Measurements from ENCODE around the gene PTCRA.
A peak's percentile ranks its signal among the peaks of the same experiment; 100 is the strongest.
"Not testable (repeated sequence)": the region's sequence is repeated elsewhere in the genome, so short reads cannot be mapped to it uniquely, and the experiment has no call there.

Gene PTCRA

DNA sequence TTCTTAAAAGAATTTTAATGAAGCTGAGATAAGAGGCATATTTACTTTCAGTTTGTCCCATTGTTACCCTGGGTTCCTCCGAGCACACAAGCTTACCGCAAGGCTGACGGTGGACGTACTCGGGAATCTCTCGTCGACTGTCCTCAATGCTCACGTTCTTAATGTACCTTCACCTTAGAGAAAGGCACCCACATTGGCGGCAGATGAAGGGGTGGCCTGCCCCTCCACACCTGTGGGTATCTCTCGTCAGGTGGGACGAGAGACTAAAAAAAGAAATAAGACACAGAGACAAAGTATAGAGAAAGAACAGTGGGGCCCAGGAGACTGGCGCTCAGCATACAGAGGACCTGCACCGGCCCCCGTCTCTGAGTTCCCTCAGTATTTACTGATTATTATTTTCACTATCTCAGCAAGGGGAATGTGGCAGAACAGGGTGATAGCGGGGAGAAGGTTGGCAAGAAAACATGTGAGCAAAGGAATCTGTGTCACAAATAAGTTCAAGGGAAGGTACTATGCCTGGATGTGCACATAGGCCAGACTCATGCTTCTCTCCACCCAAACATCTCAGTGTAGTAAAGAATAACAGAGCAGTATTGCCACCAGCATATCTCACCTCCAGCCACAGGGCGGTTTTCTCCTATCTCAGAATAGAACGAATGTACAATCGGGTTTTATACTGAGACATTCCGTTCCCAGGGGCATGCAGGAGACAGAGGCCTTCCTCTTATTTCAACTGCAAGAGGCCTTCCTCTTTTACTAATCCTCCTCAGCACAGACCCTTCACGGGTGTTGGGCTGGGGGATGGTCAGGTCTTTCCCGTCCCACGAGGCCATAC, 13.2 kb upstream of the PTCRA start:
- DNase-seq (ENCODE audit: low read depth), result not testable (repeated sequence)

DNA sequence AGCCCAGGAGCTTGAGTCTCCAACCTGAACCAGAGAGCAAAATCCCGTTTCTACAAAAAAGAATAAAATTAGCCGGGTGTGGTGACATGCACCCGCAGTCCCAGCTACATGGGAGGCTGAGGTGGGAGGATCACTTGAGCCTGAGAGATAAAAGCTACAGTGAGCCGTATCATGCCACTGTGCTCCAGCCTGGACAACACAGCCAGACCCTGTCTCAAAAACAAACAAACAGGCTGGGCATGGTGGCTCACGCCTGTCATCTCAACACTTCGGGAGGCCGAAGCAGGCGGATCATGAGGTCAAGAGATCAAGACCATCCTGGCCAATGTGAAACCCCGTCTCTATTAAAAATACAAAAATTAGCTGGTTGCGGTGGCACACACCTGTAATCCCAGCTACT, 11.4 kb upstream of the PTCRA start:
- no peak for DNase-seq (ENCODE audit: low read depth)

DNA sequence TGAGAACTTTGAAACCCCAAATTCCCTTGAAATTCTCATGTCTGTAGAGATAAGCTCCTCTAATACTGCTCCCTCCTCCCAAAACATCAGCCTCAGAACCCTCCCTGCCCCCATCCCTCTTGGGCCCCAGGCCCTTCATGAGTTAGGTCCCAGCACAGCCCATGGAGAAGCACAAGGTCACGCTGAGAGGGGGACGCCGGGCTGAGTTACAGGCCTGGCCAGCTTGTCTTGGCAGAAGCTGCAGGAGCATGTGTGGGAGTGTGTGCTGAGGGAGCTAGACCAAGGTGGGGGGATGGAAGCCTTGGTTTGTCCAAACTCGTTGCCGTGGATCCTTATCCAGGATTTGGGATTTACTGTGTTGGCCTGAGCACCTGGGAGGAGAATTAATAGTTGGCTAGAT, 8.5 kb upstream of the PTCRA start:
- DNase-seq (ENCODE audit: low read depth), result no peak

DNA sequence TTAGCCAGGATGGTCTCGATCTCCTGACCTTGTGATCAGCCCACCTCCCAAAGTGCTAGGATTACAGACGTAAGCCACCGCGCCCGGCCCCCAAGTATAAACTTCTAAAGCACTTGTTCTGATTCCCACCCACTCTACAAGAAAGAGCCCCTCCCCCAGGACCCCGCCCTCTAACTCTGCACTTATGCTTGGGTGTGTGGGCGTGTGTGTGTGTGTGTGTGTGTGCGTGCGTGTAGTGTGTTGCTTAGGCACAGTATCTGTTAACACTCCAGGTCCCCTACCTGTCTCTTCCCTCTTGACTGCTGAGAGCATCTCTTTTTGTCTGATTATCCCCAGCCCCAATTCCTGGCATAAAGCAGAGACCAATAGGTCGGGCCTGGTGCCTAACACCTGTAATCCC, 6.0 kb upstream of the PTCRA start:
- no peak for DNase-seq (ENCODE audit: low read depth)

DNA sequence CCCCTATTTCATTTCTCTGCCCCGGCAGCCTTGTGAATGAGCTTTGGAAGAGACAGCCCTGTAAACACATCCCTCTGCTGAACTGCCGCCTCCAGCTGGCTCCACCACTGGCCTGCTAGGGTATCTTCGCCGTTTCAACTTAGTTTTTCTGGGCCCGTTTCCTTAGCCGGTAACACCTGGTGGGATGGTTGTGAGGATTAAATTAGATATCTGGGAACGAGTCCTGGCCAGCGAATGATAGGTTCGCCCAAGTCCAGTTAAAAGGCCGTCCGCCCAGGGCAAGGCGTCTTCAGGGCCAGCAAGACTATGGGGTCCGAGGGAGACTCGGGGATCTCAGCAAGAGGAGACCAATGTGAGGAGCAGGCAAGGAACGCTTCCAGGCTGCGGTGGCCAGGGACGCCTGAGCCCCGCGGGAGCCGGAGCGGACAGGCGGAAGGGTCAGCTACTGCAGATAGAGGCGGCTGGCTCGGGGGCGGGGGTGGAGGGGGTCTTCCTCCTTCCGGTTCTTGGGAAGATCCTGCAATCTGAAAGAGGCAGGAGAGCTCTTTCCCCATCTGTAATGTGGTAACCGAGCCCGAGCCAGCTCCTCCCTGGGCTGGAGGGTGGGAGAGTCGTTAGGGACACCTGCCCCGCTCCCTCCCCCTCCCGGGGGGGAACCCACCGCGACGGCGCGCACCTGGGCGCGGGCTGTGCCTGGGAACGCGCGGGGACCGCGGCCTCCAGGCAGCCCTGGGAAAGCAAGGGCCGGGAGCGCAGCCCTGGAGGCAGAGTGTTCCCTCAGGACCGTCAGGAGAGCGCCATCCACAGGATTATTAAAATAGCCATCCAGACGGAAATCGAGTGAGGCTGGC, 4.5 kb upstream of the PTCRA start:
- no peak for DNase-seq (ENCODE audit: low read depth)

DNA sequence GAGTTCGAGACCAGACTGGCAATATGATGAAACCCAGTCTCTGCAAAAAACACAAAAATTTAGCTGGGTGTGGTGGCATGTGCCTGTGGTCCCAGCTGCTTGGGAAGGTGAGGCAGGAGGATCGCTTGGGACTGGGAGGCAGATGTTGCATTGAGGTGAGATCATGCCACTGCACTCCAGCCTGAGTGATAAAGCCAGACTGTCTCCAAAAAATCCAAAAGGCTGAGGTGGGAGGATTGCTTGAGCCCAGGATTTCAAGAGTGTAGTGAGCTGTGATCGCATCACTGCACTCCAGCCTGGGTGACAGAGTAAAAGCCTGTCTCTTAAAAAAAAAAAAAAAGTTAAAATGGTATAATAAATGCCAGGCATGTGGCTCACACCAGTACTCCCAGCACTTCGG, 1.3 kb upstream of the PTCRA start:
- DNase-seq (ENCODE audit: low read depth), result no peak

DNA sequence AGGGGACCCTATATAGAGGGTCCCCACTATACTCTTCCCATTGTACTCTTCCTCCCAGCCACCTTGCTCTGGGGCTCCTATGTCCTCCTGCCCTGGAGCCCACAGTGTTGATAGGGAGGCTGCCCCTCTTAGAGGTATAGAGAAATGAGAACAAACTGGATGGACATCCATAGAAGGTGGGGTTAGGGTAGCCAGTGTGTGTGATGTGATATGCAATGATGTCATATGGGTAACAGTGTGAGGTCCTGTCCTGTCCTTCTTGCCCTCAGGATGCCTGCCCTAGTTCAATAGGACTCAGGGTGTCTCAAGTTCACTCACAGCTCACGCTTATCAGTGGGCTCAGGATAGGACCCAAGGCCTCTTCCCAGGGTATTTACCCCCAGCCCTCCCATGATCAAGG, 435 bp downstream of the PTCRA start:
- no peak for DNase-seq (ENCODE audit: low read depth)

DNA sequence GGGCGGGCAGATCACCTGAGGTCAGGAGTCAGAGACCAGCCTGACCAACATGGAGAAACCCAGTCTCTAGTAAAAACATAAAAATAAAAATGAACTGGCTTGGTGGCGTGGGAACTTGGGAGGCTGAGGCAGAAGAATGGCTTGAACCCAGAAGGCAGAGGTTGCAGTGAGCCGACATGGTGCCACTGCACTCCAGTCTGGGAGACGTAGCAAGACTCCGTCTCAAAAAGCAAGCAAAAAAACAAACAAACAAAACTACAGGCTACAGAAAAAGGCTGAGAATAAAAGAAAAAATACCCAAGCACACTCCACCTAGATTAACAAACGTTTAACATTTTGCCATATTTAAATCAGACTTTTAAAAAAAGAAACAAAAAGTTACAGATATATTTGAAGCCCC, 5.9 kb downstream of the PTCRA start:
- DNase-seq (ENCODE audit: low read depth), result no peak

DNA sequence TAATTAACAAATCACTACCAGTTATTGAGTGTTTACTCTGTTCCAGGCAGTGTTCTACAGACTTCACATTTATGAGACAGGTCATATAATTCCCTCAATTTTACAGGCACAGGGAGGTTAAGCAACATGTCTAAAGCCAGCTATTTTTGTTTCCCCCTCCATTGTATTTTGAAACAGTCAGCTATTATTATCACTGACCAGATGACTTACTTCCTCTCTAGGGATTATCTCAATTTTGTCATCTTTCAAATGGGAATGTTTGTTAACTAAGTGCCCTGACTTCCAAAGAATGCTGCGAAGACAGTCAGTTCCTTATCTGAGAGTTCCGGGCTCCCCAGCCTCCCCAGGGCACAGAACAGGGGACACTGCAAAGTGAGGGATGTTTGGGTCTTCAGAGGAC, 7.8 kb downstream of the PTCRA start:
- DNase-seq (ENCODE audit: low read depth), result no peak

DNA sequence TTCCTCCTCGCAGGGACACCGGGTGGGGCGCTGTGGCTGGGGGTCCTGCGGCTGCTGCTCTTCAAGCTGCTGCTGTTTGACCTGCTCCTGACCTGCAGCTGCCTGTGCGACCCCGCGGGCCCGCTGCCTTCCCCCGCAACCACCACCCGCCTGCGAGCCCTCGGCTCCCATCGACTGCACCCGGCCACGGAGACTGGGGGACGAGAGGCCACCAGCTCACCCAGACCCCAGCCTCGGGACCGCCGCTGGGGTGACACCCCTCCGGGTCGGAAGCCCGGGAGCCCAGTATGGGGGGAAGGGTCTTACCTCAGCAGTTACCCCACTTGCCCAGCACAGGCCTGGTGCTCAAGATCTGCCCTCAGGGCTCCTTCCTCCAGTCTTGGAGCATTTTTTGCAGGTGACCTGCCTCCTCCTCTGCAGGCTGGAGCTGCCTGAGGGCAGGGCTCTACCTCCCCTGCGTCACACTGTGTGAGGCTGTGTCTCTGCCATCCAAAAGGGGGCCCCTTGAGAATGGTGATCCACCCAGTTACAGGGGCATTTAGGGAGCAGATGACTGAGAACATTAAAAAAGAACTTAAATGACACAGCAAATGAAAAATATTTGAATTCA, 9.5 kb downstream of the PTCRA start:
- no peak for DNase-seq (ENCODE audit: low read depth)

DNA sequence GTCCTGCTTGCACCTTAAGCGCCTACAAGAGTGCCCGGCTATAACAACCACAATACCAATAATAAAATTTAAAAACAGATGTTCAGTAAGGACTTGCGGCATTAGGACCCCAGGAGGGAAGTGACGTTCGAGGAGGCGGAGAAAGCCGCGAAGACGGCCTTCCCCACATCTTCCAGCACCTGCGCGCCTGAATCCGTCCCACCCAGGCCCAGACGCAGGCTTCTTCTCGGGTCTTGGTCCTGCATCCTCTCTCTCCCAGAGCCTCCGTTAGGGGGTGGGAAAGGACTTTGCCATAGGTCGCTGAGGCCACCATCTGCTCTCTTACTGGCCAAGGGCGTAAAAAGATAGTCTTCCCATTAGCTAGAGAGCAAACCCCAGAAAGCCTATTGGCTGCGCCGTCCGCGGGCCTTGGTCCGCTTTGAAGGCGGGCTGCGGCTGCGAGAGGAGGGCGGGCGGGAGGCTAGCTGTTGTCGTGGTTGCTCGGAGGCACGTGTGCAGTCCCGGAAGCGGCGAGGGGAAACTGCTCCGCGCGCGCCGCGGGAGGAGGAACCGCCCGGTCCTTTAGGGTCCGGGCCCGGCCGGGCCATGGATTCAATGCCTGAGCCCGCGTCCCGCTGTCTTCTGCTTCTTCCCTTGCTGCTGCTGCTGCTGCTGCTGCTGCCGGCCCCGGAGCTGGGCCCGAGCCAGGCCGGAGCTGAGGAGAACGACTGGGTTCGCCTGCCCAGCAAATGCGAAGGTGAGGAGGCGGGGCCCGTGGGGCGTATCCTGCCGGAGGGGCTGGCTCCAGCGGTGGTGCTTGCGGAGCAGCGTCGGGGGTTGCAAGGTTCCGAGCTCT, 13.3 kb downstream of the PTCRA start, which contains the start of gene CNPY3:
Gene CNPY3 (plus strand): TSS at position 495 of the 835 bp plus-strand sequence. CDS start 91 bp downstream, at position 586.
- DNase-seq (ENCODE audit: low read depth), result peak; percentile 85

DNA sequence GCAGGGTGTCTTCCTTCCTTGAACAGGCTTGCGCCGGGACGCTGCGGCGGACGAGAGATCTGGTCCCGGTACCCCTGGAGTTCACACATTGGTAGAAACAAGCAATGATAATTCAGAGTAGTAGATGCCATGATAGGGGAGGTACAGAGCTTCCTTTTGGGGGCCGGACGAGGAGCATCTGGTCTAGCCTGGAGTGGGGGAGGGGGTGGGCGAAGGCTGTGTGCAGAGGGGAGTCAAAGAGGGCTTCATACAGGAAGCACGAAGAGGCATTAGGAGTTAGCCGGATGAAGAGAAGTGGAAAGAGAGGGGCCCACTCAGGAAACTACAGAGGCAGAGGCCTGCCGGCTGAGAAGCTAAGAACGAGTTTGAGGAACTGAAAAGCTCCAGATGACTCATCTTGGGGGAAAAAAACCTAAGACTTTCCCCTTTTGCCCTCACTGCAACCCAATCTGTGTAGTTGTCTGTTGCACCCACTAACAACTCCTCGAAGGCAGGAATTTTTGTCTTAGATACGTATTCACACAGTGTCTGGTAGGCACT, 14.0 kb downstream of the PTCRA start:
- DNase-seq (ENCODE audit: low read depth), result peak; percentile 29

DNA sequence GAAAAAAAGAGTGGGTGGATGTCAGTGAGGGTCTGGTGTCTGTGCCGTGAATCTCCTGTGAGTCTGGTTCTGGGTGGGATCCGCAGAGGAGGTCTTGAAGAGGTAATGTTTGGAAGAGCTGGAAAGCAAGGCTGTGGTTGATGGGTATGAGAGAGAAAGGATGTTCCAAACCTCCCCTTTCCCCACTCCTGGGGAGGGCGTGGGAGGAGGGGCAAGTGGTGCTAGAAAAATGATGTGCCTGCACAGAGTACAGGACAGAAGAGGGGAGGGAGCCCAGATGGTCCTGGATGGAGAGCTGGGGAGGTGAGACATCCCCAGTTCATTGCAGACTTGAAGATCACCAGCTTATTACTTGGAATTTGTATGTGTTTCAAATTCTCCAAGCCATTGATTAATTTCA, 16.6 kb downstream of the PTCRA start:
- DNase-seq (ENCODE audit: low read depth), result no peak

DNA sequence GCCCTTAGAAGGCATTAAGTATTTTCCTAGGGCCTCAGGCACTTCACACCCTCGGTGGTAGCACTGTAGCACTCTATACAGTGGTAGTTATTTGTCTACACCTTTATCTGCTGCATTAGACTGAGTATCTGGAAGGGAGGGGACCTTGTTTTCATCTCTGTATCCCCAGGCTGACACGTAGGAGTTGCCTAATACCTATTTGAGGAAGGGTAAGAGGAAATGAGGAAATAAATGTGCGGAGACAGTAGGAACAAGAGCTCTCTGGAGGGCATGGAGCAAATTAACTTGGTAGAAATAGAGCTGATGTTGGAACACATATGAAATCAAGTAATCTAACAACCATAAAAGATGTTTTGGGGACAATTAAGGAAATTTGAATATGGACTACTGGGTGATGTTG, 17.4 kb downstream of the PTCRA start:
- DNase-seq (ENCODE audit: low read depth), result no peak

DNA sequence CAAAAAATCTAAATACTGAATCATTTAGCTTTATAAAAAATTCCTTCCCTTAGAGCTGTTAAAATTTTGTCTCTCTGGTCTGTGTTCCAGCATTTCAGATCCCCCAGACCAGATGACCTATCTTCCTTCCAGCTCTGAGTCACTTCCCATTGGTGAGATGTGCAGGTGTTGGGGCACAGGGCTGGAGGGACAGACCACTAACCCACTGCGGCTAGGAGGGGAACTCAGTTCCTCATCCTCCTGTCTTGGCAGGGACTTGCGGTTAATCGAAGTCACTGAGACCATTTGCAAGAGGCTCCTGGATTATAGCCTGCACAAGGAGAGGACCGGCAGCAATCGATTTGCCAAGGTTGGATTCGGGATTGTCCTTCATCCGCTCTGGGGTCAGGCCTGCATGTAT, 19.5 kb downstream of the PTCRA start:
- no peak for DNase-seq (ENCODE audit: low read depth)

DNA sequence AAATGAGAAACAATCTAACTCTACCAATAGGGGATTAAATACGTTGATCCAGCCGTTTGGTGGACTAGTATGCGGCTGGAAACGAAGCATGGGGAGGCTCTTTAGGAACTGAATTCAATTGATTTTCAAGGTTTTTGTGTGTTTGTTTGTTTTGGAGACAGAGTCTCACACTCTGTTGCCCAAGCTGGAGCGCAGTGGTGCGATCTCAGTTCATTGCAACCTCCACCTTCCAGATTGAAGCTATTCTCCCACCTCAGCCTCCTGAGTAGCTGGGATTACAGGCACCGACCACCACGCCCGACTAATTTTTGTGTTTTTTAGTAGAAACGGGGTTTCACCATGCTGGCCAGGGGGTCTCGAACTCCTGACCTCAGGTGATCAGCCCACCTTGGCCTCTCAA, 20.5 kb downstream of the PTCRA start:
- DNase-seq (ENCODE audit: low read depth), result no peak

DNA sequence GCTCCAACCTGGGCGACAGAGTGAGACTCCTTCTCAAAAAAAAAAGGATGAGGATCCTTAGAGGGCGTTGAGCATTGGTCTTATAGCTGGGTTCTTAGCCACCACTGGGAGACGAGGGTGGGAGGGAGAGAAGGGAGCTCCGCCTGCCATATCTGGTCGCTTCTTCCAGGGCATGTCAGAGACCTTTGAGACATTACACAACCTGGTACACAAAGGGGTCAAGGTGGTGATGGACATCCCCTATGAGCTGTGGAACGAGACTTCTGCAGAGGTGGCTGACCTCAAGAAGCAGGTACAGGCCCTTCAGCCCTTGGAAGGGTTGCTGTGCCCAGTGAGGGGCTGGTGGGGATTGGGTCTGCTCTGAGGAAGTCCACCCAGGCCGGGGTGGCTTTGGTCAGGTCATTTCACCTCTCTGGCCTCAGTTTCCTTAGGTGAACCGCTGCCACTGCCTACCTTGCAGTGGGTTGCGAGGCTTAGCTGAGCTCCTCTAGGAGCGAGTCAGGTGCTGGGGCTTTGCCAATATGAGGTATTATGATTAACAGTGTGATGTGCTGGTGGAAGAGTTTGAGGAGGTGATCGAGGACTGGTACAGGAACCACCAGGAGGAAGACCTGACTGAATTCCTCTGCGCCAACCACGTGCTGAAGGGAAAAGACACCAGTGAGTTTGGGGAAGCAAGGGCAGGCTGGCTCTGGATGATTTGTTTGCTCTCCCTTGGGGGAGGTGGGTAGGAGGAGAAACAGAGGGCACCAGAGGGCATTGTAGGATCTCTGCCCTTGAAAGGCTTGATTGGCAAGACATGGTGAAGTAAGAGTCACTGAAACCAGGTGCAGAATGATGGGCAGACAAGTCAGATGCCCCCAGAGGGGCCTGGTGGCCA, 21.9 kb downstream of the PTCRA start:
- DNase-seq (ENCODE audit: low read depth), result no peak

DNA sequence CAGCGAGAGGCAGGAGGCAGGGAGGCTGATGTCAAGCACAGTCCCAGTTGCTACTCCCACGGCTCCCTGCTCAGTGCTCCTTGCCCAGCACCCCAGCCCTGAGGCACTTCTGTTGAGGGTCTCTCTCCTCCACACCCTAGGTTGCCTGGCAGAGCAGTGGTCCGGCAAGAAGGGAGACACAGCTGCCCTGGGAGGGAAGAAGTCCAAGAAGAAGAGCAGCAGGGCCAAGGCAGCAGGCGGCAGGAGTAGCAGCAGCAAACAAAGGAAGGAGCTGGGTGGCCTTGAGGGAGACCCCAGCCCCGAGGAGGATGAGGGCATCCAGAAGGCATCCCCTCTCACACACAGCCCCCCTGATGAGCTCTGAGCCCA, 22.6 kb downstream of the PTCRA start:
- DNase-seq (ENCODE audit: low read depth), result no peak

DNA sequence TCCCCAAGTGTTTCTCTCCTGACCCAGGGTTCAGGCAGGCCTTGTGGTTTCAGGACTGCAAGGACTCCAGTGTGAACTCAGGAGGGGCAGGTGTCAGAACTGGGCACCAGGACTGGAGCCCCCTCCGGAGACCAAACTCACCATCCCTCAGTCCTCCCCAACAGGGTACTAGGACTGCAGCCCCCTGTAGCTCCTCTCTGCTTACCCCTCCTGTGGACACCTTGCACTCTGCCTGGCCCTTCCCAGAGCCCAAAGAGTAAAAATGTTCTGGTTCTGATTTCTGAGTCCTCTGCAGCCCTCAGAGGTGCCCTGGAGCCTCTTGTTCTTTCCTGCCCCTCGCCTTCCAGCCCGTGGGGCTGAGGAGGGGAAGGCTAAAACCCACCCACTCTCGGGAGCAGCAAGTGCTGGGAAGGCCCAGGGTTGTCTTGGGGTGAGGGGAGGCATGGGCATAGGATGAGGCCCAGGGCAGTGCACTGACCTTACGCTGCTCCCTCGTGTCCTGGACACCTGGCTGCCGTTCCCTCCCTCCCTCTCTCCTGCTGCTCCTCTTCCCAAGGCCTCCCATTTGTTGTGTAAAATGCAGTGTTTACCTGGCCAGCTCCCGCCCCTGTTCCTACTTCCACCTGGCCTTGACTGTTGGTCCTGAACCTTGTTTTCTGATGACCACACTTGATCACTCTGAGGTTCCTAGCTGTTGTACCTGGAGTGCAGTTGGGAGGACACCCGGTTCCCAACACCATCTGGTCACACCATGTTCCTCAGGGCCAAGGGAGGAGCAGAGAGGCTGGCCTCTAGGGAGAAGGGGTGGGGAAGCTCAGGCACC, 23.3 kb downstream of the PTCRA start:
- no peak for DNase-seq (ENCODE audit: low read depth)

DNA sequence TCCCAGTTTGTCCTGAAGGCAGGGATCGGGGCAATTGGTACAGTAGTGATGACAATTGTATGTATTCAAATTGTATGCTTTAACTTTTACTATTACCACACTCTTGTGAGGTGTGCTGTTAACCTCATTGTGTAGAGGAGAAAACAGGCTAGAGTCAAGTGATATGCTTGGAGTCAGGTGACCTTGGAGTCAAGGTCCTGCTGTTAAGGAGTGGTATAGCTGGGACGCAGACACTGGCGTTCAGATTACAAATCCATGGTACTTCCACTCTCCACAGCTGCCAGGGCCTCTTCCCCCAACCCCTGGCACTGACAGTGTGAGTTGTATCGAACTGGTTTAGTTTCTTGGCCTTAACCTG, 23.9 kb downstream of the PTCRA start:
- no peak for DNase-seq (ENCODE audit: low read depth)
